C4-2B (cell line): ENCODE data around the gene MRPL34.
"Not testable (repeated sequence)": the region's sequence is repeated elsewhere in the genome, so short reads cannot be mapped to it uniquely, and the experiment has no call there.

Experiments used
- H3K27ac ChIP-seq: fragments of 450-650 bp; 2 replicates; pipeline ENCODE4 v1.5.1; 2017
- ZFX ChIP-seq: fragments of 450-650 bp; IDR thresholded peaks from 2 replicates; pipeline ENCODE4 v1.6.1; 2017
- TF ChIP-seq, protein P1 (sequence below): fragments of 450-650 bp; conservative IDR thresholded peaks from 2 replicates; pipeline ENCODE4 v1.5.1; 2017; ENCODE audit warnings: mild to moderate bottlenecking

The MRPL34 gene

DNA sequence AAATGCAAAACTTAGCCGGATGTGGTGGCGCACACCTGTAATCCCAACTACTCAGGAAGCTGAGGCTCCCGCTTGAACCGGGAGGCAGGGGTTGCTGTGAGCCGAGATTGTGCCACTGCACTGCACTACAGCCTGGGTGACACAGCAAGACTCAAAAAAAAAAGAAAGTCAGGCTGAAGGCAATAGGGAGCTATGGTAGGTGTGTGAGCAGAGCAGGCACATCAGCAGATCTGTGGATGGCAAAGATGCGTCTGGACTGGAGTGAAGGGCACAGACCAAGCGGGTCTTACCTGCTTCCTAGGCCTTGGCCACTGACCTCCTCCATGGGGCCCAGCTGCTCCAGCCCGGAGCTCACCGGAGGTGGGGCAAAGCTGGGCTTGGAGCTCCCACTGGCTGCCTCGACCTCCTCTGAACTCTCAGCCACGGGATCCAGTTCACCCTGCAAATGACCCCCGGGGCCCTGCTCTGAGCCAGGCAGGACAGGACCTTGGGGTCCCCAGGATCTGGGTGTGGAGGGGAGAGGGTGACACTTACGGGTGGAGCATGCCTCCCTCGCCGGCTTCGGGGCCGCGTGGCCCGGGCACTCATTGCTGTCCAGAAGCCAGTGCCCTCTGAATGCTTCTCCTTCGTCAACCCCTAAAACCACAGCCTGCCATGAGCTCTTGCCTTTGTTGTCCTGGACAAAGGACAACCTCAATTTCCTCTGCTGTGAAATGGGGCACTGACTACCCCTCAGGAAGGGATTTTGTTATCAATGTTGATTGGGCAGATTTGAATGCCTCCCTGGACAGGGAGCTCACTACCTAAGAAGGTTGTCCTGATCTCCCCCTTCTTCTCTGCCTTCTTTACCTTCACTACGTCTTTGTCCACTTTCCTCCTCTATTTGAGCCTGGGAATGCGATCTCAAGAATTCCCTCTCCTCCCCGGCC, 41.7 kb upstream of the MRPL34 start:
- no peak for TF ChIP-seq ZFX
- TF ChIP-seq, protein P1, sequence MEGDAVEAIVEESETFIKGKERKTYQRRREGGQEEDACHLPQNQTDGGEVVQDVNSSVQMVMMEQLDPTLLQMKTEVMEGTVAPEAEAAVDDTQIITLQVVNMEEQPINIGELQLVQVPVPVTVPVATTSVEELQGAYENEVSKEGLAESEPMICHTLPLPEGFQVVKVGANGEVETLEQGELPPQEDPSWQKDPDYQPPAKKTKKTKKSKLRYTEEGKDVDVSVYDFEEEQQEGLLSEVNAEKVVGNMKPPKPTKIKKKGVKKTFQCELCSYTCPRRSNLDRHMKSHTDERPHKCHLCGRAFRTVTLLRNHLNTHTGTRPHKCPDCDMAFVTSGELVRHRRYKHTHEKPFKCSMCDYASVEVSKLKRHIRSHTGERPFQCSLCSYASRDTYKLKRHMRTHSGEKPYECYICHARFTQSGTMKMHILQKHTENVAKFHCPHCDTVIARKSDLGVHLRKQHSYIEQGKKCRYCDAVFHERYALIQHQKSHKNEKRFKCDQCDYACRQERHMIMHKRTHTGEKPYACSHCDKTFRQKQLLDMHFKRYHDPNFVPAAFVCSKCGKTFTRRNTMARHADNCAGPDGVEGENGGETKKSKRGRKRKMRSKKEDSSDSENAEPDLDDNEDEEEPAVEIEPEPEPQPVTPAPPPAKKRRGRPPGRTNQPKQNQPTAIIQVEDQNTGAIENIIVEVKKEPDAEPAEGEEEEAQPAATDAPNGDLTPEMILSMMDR, result no peak
- H3K27ac ChIP-seq, result no peak overlapping the region

DNA sequence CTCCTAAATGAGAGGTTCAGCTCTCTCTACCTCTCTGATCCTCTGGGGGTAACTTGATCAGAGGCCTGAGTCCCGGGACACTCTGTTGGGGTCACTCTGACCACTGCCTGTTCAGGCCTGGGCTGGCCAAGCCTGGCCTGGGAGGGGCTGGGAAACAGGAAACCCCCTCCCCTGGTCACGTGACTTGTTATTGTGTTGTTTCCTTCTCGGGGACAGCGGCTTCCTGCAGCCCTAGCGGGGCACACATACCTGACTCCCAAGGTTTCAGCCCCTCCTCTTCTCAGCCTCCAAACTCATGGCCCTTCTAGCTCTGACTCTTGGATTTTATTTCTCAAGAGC, 41.1 kb upstream of the MRPL34 start, which contains the start of gene USHBP1:
Gene USHBP1, minus strand, starts transcription at position 105 of the 339 bp plus-strand sequence. CDS start 446 bp downstream, outside the sequence.
- TF ChIP-seq, protein P1, result no peak
- H3K27ac ChIP-seq, result no peak within 1 kb of the TSS

DNA sequence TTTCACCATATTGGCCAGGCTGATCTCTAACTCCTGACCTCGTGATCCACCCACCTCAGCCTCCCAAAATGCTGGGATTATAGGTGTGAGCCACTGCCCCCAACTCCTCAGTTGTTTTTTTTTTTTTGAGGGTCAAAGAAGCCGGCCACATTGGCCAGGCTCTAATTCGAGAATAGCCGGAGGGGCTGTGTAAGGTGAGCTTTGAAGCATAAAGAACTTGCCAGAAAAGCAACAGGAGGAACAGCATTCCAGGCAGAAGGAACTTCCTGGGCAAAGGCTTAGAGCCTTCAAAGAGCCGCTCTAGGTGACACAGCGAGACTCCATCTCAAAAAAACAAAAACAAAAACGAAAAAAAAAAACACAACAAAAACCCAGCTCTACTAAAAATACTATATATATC, 39.6 kb upstream of the MRPL34 start:
- TF ChIP-seq ZFX, result no peak
- TF ChIP-seq, protein P1, result no peak
- no peak overlapping the region for H3K27ac ChIP-seq

DNA sequence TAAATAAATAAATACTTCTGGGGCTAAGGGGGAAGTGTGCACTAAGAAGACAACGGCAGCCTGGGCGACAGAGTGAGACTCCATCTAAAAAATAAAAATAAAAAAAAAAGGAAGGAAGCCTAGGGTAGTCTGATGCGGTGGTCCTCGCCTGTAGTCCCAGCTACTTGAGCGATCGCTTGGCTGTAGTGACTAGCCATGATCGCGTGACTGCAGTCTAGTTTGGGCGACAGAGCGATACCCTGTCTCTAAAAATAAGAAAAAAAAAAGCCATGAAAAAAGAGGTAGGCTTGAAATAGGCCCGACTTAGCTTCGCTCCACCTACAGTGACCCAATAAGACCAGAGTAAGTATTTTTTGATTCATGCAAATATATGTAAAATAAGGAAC, 39.1 kb upstream of the MRPL34 start:
- TF ChIP-seq ZFX, result no peak
- TF ChIP-seq, protein P1, result no peak
- H3K27ac ChIP-seq, result no peak overlapping the region

DNA sequence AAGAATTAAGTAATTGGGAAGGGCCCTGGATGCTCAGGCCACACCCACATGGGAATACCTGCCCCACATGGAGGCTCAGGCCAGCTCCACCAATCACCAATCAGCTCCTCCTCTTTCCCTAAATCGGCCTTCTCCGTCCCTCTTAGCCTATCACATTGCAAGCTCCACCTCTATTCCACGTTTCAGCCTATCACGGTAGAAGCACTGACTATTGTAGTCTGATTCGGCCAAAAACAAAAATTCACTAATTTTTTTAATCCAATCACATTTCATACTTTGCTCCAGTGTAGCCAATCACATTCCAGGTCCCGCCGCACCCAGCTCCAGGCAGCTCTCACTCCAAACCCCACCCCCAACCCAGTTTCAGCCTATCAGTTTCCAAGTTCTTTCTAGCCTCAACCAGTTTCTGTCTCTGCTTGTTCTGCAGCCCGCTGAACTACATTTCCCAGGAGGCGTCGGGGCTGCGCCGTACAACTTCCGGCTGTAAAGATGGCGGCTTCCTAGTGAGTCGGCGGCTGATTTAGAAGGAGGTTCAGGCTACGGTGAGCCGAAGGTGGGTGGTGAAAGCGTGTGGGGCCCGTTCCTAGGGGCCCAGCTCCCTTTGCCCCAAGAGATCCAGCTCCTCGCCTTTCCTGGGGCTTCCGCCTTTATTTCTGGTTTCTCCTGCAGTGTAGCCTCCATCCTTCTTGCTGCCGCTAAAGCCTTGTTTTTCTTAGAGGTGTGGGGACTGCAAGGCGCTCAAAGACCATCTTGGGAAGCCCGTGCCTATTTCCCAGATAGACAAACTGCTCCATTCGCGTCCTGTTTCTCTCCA, 38.5 kb upstream of the MRPL34 start, which contains the start of gene BABAM1:
Gene BABAM1, plus strand, starts transcription at position 469 of the 814 bp plus-strand sequence. CDS start 1,364 bp downstream, outside the sequence.
- H3K27ac ChIP-seq, result peak within 1 kb of the TSS; percentile 73
- TF ChIP-seq ZFX, result no peak
- TF ChIP-seq, protein P1, result no peak

DNA sequence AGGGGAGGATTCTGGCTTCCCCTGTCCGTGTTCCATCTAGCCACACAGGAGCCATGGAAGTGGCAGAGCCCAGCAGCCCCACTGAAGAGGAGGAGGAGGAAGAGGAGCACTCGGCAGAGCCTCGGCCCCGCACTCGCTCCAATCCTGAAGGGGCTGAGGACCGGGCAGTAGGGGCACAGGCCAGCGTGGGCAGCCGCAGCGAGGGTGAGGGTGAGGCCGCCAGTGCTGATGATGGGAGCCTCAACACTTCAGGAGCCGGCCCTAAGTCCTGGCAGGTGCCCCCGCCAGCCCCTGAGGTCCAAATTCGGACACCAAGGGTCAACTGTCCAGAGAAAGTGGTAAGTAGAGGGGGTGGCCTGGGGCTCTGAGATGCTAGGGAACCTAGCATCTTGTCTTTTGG, 36.9 kb upstream of the MRPL34 start:
- H3K27ac ChIP-seq, result peak overlapping the region; percentile 73; the same call in 1 of the 2 replicates
- no peak for TF ChIP-seq ZFX
- TF ChIP-seq, protein P1, result no peak

DNA sequence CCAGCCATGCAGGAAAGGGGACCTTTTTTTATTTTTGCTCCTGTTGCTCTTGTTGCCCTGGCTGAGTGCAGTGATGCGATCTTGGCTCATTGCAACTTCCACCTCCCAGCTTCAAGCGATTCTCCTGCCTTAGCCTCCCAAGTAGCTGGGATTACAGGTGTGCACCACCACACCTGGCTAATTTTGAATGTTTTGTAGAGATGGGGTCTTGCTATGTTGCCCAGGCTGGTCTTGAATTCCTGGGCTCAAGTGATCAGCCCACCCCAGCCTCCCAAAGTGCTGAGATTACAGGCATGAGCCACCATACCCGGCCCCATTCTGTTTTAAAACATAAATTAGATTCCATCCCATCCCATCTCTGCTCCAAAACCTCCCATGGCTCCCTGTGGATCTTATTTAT, 30.8 kb upstream of the MRPL34 start:
- H3K27ac ChIP-seq, result not testable (repeated sequence)
